ENCODE data around the gene AKR1B1.
"Not testable (repeated sequence)": the region's sequence is repeated elsewhere in the genome, so short reads cannot be mapped to it uniquely, and the experiment has no call there.

AKR1B1 gene

DNA sequence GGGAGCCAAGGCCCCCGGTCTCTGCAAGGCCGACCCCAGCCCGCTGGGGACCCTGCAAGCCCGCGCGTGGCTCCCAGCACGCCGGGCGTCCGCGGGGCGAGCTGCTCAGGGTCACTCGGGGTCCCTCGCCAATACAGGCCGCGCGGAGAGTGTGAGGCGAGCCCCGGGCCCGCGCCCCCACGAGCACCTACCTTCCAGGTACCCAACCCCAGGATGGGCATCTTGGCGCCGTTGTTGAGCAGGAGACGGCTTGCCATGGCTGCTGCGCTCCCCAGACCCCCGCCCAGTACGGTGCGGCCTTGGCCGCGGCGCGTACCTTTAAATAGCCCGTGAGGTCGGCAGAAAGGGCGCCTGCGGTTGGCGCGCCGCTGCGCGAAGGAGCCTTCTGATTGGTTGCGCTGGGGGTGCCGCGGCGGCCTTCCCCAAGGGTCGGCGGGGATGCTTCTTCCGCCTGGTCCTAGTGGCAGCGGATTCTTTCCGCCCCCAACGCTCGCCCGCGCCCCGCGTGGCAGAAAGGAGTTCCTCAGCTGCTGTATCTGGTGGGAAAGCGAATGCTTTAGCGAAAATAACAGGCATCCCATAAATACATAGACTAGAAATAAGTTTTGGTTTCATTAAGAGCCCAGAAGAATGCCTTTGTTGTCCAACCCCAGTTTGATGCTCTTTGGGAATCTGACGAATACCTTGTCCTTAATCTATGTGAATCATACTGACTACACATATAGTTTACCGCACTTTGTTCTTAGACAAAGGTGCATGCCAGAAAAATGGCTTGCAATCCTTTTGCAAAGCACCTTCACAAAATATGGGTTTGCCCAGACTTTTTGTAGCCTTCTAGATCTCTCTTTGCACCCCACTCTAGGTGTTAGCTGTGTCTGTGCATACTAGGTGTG, at the start of gene AKR1B1:
Gene AKR1B1, minus strand, starts transcription at position 295 of the 893 bp plus-strand sequence. Its CDS starts 38 bp downstream, at position 257.
- DNase-seq (ENCODE audit: low spot score) = peak; percentile 90

DNA sequence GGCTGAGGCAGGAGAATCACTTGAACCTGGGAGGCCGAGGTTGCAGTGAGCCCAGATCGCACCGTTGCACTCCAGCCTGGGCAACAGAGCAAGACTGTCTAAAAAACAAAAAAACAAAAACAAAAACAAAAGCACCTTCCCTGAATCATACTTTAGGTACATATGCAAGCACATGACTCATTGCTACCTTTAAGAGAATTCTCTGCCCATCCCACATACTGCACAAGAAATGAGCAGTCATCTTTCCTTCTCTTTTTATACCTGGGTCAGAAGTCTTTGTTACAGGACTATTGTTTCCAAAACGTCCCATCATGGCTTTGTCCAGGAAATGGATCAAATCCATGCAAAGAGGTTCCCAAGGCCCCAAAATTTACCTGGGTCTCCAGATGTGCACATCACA, 47.0 kb upstream of the AKR1B1 start:
- no peak for DNase-seq (ENCODE audit: low spot score)

DNA sequence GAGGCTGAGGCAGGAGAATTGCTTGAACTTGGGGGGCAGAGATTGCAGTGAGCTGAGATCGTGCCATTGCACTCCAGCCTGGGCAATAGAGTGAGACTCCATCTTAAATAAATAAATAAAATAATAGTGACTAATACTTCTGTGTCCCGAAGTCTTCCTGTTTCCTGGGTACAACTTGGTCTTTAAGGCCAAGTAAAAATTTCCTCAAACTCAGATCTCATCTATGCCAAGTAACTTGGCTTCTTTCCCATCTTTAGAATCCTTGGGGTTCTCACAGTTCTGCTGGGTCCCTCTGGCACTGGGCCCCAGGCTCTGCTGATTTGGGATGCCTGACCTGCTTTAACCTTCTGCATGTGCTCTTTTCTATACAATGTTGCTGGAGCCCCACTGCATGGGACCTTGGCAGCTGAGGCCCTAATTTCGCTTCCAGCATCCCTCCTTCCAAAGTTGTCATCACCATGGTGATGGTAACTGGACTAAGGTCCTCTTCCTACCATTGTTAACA, 45.8 kb upstream of the AKR1B1 start:
- no peak for DNase-seq (ENCODE audit: low spot score)

DNA sequence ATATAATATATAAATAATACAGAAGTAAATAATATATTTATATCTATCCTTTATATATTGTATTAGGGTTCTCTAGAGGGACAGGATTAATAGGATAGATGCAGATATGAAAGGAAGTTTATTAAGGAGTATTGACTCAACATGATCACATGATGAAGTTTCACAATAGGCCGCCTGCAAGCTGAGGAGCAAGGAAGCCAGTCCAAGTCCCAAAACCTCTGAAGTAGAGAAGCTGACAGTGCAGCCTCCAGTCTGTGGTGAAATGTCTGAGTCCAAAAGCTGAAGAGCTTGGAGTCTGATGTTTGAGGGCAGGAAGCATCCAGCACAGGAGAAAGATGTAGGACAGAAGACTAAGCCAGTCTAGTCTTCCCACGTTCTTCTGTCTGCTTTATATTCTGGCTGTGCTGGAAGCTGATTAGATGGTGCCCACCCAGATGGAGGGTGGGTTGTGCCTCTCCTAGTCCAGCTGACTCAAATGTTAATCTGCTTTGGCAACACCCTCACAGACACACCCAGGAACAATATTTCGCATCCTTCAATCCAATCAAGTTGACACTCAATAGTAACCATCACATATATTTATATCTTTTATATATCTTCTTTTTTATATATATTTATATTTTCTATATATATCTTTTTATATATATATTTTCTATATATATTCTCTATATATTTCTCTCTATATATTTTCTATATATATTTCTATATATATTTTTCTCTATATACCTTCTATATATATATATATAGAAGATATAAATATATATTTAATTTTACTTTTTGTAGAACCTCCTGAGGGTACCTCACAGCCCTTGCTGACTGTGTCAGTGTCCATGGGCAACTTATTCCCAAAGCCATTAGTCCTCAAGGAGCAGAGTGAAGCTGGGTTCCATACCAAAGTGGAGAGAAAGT, 43.8 kb upstream of the AKR1B1 start:
- peak; percentile 22 for DNase-seq (ENCODE audit: low spot score)

DNA sequence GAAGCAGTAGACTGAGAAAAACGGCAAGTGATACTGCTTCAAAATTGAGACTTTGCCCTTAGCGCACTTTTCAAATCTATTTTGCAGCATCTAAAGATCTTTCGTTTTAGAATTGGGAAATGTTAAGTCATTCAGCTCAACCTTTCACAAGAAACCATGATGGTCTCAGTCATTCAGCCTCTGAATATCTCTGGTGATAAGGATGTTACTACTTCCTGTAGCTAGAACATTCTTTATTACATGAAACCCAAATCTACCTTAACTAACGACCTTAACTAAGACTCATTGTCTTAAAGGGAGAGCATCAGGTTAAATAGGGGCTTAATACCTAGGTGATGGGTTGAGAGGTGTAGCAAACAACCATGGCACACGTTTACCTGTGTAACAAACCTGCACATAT, 42.1 kb upstream of the AKR1B1 start:
- DNase-seq (ENCODE audit: low spot score) = no peak

DNA sequence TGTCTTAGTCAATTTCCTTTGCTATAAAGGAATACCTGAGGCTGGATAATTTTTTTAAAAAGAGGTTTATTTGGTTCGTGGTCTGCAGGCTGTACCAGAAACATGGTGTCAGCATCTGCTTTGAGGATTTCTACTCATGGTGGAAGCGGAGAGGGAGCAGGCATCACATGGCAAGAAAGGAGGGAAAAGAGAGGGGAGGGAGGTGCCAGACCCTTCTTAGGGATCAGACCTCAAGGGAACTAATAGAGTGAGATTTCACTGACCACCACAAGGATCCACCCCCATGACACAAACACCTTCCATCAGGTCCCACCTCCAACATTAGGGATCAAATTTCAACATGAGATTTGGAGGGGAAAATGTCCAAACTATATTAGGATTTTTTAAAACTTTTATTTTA, 41.5 kb upstream of the AKR1B1 start:
- DNase-seq (ENCODE audit: low spot score) = no peak

DNA sequence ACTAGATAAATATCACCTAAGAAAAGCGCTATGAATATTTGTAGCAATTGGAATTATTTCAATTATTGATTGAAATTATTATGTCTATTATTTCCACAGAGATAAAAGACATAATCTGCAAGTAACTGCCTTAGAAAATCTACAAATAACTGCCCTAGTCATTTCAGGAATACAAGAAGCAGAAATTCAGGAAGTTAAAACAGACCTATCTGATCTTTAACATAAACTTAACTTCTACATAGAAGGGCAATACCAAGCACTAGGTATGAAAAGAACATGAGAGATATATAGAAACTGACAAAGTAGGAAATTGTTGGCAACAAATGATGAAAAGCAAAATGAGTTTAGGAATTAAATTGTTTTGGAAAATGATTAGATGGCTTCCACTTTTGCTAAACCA, 36.6 kb upstream of the AKR1B1 start:
- DNase-seq (ENCODE audit: low spot score) = no peak

DNA sequence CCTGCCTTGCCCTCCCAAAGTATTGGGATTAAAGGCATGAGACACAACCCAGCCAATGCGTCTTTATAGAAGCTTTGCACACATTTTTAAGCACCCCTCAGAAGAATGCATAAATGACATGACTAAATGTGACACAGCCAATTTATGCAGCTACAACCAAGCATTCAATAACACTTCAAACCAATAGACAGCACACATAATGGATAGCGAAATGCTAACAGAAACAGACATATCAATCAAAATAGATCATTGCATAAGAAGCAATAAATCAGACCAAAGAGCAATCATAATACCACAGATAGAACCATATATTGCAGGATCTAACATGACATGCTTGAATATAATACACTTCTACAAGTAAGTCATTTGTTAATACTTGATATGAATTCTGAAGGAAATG, 34.2 kb upstream of the AKR1B1 start:
- DNase-seq (ENCODE audit: low spot score) = no peak

DNA sequence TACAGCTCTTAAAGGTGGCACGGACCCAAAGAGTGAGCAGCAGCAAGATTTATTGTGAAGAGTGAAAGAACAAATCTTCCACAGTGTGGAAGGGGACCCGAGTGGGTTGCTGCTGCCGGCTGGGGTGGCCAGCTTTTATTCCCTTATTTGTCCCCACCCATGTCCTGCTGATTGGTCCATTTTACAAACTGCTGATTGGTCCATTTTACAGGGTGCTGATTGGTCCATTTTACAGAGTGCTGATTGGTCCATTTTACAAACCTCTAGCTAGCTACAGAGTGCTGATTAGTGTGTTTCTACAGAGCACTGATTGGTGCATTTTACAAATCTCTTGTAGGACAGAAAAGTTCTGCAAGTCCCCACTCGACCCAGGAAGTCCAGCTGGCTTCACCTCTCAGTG, 28.8 kb upstream of the AKR1B1 start:
- DNase-seq (ENCODE audit: low spot score) = not testable (repeated sequence)

DNA sequence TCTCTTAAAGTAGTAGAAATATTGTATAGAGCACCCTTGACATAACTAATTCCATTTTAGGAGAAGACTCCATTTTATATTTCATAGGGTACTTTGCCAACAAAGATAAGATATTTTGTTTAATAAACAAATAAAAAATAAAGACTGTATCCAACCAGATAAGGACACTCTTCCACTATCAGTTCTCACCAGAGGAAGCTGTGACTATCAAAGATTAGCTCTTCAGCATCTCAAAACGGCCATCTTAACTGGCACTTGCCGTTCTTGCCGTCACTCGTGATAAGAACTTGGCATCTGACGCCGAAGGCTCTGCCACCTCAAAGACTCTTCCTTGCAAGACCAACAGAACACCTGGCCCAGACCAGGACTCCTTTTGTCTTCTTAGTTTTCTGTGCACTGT, 26.3 kb upstream of the AKR1B1 start:
- DNase-seq (ENCODE audit: low spot score) = no peak

DNA sequence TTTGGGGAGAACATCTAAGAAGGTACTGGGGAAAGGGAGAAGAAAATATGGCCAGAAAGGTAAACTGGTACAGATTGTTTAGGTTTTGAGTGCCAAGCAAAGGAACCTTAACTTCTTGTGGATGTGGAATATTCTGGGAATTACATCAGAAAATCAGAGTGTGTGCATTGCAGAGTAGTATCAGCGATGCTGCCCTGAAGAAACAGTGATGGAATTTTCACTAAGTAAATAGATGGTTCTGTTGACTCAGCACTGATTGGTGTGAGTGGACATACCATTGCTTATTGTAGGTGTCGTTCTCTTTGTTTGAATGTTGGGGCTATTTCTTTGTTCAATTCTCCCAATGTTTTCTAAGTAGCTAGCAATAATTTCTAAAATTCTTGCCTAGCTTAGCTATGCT, 24.4 kb upstream of the AKR1B1 start:
- DNase-seq (ENCODE audit: low spot score) = no peak

DNA sequence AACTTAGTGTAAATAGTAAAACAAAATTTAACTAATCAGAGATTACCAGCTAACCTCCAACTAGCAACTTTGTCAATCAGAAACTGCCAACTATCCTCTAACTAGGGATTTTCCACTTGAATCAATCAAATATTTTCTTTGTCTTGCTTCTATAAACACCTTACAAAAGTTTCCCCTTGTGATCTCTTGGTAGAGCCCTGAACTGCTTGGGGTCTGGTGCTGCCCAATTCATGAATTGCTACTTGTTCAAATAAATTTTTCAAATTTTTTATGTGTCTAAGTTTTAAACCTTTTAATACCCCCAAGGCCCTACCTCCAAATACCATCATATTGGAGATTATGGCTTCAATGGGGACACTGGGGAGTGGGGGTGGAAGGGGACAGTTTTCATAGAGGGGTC, 24.0 kb upstream of the AKR1B1 start:
- DNase-seq (ENCODE audit: low spot score) = no peak

DNA sequence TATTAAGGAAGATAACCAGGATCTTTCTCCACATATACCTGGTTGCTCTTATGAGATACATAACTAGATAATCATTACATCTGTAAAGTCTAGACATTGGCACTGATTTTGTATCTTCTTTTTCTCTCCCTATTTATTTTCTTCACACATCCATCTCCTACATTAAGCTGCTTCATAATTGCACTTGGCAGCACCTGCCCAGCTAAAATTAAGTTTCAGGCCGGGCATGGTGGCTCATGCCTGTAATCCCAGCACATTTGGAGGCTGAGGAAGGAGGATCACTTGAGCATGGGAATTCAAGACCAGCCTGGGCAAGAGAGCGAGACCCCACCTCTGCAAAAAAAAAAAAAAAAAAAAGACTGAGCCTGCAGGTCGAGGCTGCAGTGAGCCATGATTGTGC, 22.3 kb upstream of the AKR1B1 start:
- no peak for DNase-seq (ENCODE audit: low spot score)

DNA sequence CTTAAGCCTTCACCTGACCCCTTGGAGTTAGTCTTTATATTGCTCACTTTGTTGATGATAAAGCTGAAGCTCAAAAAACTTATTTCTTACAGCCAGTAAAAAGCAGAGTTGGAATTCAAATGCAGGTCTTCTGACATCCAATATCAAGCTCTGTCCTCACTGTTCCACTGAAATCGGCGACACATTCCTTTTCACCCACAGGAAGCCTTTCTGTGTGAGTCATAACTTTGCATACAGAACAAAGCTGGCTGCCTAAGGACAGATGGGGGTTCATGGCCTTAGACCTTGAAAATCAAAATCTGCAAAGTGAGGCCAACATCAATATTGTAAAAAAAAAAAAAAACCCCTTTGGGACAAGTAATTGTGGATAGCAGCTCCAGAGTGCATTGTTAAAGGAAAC, 21.8 kb upstream of the AKR1B1 start:
- no peak for DNase-seq (ENCODE audit: low spot score)

DNA sequence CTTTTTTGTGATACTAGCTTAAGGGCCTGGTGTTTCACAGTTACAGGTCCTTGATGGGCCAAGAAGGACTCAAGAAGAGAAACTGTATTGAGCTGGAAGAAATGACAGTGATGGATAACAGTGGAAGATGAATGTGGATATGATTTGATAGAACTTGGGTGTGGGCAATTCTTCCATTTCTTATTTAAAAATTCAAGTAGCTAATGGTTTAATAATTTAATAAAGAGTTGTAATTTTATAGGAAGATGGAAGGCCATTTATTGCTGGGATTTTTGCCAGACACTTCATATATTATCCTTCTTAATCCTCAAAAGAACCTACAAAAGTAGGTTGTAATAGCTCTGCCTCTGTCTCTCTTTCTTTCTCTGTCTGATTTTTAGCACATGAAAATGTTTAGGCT, 21.3 kb upstream of the AKR1B1 start:
- no peak for DNase-seq (ENCODE audit: low spot score)

DNA sequence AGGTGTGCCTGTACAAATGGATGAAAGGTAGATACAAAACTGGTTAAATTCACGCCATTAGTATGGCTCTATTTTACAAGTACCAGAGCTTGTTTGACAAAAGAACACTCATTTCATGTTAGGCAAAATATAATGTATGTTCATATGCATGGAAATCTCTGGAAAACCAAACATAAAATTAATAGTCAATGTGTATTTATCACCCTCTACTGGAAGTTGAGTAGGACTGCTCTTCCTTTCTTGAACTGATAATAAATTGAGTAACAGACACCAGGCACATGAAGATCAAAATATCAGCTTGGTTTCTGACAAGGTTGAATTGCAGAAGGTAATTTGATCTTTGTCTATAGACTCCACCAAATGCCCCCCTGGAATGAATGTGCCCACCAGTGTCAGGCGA, 19.8 kb upstream of the AKR1B1 start:
- DNase-seq (ENCODE audit: low spot score) = no peak

DNA sequence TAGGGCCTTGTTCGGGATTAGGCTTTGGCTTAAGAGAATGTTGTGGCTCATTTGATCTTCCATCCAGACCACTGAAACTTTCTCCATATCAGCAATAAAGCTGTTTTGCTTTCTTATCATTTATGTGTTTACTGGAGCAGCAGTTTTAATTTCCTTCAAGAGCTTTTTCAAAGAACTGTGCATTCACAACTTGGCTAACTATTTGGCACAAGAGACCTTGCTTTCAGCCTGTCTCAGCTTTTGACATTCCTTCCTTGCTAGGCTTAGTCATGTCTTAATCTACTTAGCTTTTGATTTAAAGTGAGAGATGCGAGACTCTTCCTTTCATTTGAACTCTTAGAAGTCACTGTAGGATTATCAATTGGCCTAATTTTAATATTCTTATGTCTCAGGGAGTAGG, 19.1 kb upstream of the AKR1B1 start:
- DNase-seq (ENCODE audit: low spot score) = no peak

DNA sequence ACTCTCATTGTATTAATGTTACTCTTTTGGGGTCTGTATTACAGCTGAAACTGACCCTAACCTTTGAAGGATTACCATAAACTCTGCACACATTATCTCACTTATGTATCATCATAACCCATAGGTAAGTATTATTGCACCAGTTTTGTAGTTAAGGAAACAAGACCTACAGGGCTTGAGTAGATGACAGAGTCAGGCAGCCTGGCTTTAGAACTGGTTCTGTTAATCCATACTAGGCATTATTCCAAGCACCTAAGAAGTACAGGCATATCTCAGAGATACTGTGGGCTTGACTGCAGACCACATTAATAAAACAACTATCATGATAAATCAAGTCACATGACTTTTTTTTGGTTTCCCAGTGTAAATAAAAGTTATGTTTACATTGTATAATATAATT, 17.1 kb upstream of the AKR1B1 start:
- DNase-seq (ENCODE audit: low spot score) = no peak

DNA sequence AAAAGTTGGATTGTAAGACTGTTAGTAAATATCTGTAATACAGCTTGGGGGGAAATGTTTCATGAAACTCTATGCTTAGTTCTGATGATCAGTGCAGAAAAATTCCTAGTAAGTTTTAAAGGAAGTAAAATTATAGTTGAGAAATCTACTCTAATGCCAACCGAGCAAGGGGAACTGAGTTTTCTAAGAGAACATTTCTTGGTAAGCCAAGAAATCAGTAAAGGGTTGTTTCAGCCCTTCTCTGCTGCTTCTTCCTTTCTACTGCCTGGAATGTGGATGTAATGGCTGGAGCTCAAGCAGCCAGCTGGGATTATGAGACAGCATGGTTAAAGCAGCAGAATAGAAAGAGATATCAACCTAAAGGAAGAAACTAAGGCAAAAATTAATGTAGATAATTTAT, 15.9 kb upstream of the AKR1B1 start:
- no peak for DNase-seq (ENCODE audit: low spot score)

DNA sequence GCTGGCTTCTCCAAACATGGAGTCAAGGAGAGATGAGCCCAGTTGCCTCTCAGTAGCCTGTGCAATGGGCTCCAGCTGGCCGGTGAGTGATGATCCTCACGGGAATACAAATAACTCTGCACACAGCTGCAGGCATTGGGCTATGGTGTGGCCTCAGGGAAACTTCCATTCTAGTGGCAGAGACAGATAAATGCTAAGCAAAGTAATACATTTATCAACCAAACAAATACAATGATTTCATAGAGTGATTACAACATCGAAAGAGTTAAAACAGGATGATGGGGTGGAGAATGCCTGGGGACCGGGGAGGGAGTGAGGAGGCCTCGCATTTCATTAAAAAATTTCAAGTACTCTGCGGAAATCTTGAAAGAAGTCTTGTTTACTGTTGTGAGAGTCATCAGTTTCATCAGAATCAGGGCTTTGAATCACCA, 15.0 kb upstream of the AKR1B1 start:
- DNase-seq (ENCODE audit: low spot score) = no peak

DNA sequence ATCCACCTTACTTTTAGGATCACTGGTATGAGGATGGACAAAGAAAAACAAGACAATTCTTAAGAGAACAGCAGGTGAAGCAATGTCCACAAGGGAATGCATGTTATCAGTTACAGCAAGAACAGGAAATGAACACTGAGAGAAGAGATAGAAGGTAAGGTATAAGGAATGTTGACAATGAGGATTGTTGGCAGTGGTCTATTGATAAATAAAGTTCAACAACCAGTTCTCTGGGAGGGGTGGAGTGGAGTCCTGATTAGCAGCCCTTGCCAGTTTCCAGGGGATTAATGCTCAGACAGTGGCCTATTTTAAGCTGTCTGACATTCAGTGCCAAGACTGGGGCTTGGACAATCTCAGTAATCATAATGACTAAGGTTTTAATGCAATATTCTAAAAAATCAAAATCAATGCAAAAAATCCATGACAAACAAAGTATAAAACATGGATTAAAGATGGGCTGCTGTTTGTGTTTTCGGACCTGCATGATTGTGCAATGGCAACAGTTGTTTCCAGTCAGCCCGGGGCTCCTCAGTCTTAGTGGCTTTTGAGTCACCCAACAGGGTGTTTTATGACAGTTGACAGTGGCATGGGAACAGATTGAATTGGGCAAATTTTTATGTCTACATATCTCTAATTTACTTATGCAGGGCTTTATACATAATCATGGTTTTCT, 13.8 kb upstream of the AKR1B1 start:
- DNase-seq (ENCODE audit: low spot score) = no peak

DNA sequence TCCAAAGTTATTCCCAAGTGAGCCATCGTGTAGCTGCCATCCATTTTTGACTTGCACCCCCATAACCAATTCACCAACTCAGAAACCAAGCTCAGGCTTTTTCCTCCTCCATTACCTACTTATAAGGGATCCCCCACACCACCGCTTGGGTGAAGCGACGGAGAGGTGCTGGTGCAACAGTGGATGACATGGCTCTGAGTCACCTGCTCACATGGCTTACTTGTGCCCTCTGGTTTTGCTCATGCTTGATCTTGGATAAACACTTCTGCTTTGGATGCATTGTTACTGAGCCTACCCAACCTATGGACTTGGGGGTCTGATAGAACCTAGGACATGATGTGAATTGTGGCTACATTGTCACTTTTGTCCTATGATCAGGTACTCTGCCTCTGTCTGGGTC, 12.0 kb upstream of the AKR1B1 start:
- no peak for DNase-seq (ENCODE audit: low spot score)
